H1 (cell line): ENCODE results near the gene ANKRD11. TPM values are rescaled to one million over a fixed set of nuclear protein-coding genes. Genes with fewer than 3 reads are reported as not detected.

ENCODE experiments used
- CBX8 ChIP-seq: fragments of 300-800, 300-1000 bp; sonication (generic); IDR thresholded peaks from 2 replicates; pipeline ENCODE4 v1.7.1; 2016; ENCODE audit warnings: low read depth, low read length, borderline replicate concordance
- EP300 ChIP-seq, 2 experiments: IDR thresholded peaks; 1 replicate in 1 of 2; 2 replicates in 1 of 2; pipeline ENCODE4 v1.6.1; 2011 to 2012; ENCODE audit warnings: low read depth in 2 of 2, low read length in 2 of 2, mild to moderate bottlenecking in 2 of 2, borderline replicate concordance in 1 of 2, inconsistent platforms in 1 of 2, moderate library complexity in 1 of 2
- RXRA ChIP-seq: IDR thresholded peaks from 2 replicates; pipeline ENCODE4 v1.6.1; 2011; ENCODE audit warnings: low read depth, mild to moderate bottlenecking, low read length, moderate library complexity; ENCODE audit not compliant: insufficient read depth
- YY1 ChIP-seq: IDR thresholded peaks from 2 replicates; pipeline ENCODE4 v1.6.1; 2011; ENCODE audit warnings: low read depth, mild to moderate bottlenecking, low read length
- polyA plus RNA-seq, 7 experiments: library from polyadenylated mRNA; depleted of rRNA in 3 of 7; stranded (reverse) in 5 of 7; unstranded in 2 of 7; fragments of >200 nt in 5 of 7; fragments of 200-250 nt in 2 of 7; gene quantifications; 1 replicate in 5 of 7; 2 replicates in 1 of 7; 4 replicates in 1 of 7; pipeline versions ENCODE4 v1.2.1 to v1.2.3, GENCODE V29; 2011 to 2013; ENCODE audit warnings: missing spikeins in 2 of 7, mixed read lengths in 2 of 7
- total RNA-seq: library from RNA; stranded (reverse); fragmentation: NEBNext Ultra II Directional; extraction: Animal tissue kit (Norgen Biotek cat#: 25700); gene quantifications from 2 replicates; pipeline ENCODE4 v1.2.1, GENCODE V29; 2021

The ANKRD11 gene
- total and polyA plus RNA-seq, 2 of the 8 experiments (the other 6 are each of a cell fraction or from before 2014, with no cell fraction given), result 46.5 to 142 TPM

GRCh38 chr16:89298623-89299225 lies 191.6 kb downstream of the ANKRD11 start (continued):
- TF ChIP-seq RXRA, result no peak
- no peak for TF ChIP-seq YY1
- no peak for TF ChIP-seq CBX8
- TF ChIP-seq EP300 (IDR thresholded peaks at IDR 0.05; ENCODE audit: borderline replicate concordance in 1 of 2, low read depth in 2 of 2, low read length in 2 of 2), result no peak
